ENCODE results near the gene CD93.

Gene CD93

DNA sequence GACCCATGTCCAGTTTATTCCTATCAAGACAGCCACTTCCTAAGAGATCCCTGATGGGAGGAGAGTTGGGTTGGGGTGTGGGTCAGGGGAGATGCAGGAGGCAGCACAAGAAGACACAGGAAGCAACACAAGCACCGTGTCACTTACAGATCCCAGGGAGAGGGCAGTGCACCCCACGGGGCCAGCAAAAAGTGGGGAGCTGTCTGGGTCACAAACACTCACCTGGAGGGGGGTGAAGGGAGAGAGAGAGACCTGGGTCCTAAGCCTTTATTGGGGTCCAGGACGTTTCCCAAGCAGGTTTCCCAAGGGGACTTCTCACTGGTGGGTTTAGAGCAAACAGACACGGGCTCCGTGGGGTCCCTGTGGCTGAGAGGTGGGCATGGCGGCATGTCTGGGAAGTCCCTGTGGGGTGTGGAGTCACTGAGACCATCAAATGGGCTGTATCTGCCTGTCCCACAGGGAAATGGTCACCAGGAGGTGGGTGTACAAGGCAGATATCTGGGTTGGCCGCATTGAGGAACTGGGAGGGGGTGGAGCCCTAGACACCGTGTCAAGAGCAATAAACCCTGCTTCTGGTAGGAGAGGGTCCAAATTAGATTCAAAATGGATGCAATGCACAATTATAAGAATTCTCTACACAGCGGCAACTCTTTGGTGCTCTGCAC is 1.6 kb upstream of the CD93 start:
- no peak for DNase-seq
- intact Hi-C loops (cut with DNase I) = no loop called here

DNA sequence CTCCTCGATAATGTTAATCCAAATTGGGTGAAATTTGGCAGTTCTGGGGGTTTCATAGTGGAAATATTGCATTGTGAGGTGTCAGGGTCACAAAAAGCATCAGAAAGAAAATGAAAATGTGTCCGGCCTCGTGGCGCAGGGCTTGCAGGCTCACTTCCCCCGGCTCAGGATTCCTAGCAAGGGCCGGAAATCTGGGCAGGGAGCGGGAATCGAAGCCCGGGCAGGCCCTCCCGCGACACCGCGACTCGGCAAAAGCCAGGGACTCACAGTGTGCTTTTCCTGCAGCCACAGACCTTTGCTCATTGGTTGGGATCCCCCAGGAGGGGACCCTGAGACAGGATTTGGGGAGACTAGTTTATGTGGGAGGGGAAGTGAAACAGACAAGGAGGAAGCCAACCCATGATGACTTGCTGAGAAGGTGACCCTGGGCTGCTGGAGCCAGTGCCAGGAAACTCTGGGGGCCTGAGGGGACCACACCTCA is 847 bp upstream of the CD93 start:
- DNase-seq = peak in 1 of 10 donors; percentile 89
- intact Hi-C loops (cut with DNase I) = no loop called here

DNA sequence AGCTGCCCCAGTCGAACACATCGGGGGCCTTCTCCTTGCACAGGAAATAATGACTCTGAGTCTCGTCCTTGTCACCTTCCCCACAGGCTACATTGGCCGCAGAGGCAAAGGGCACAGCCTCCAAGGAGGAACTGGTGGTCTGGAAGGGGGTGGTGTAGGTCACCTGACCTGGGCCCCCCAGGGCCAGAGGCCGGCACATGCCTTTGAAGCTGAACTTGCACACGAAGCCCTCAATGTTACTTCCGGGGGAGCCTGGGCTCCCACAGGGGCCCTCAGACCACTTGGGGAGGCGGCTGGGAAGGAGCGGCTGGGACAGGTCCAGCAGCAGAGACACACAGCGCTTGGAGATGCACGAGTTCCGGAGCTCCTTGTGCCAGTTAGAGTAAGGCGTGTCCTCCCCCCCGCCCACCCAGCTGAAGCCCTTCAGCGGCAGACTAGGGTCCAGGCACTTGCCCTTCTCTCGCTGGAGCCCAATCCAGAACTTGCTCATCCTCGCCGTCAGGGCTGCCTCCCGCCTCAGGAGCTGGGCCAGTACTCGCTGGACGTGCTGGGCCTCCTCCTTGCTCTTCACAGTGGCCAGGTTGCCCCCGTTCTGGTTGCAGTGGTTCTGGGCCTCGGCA is 578 bp downstream of the CD93 start:
- no peak for DNase-seq
- intact Hi-C loops (cut with DNase I) = no loop called here

DNA sequence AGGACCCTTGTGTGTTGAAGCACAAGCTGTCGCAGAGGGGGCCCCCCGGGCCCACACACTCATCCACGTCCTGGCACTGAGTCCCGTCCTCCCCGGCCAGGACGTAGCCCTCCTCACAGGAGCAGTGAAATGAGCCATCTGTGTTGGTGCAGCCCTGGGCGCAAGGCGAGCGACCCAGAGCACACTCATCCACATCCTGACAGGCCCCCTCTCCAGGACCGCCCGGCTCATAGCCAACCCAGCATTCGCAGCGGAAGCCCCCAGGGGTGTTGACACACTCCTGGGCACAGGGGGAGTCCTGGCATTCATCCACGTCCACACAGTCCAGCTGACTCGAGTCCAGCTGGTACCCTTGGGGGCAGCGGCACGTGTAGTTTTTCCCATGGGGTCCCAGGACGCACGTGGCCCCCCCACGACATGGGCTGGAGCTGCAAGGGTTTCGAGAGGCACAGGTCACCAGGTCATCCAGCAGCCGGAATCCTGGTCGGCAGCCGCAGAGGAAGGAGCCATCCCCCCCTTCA is 1.2 kb downstream of the CD93 start:
- intact Hi-C loops (cut with DNase I) = no loop called here
- DNase-seq = no peak

DNA sequence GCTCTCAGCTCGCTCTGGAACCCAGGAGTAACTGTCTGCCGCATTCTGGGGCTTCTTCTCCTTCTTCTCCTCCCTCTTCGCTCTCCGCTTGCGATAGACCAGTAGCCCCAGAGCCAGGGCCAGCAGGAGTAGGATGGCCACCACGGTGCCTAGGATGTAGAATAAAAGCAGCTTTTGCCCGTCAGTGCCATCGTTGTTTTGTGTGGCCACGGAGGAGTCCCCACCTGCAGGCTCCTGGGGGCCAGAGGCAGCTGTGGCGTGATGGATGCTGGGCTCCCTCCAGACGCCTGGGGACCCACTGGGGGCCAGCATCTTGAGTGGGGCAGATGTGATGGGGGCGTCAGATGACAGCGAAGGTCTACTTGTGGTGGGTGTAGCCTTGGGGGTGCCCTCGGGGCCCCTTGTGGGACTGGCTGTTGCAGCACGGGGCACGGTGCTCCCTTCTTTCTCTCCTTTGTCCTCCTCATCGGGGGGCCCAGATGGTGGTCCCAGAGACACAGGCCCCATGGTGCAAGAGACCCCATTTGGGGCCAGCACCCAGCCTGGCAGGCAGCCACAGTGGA is 1.8 kb downstream of the CD93 start:
- intact Hi-C loops (cut with DNase I) = no loop called here
- DNase-seq = no peak

DNA sequence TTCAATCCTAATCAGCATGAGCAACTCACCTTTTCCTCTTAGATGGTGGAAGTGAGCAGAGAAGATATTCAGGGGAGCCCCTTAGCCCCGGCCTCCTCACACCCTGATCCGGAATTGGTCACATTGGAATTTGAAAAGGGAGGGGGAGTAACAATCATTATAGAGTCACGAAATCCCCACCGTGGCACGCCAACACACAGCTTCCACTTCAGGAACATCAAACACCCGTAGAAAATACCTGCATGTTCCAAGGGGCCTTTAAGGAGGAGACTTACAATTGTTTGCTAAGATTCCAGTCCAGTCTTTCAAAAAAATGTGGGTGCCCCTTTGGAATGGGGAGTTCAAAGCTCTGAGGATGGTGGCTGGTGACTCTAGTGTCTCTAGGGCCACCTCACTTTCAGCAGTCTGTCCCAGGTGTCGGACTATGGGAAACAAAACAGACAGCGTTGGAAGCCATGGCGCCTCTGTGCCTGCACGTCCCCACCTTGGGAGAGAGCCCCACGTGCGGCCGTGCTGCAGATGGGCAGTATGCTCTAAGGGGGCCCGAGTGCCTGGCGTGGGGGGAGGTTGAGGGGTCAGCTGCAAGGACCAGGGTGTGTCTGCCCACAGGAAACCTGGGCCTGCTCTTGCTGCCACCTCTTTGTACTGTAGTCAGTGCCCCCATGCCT is 2.4 kb downstream of the CD93 start:
- no peak for DNase-seq

DNA sequence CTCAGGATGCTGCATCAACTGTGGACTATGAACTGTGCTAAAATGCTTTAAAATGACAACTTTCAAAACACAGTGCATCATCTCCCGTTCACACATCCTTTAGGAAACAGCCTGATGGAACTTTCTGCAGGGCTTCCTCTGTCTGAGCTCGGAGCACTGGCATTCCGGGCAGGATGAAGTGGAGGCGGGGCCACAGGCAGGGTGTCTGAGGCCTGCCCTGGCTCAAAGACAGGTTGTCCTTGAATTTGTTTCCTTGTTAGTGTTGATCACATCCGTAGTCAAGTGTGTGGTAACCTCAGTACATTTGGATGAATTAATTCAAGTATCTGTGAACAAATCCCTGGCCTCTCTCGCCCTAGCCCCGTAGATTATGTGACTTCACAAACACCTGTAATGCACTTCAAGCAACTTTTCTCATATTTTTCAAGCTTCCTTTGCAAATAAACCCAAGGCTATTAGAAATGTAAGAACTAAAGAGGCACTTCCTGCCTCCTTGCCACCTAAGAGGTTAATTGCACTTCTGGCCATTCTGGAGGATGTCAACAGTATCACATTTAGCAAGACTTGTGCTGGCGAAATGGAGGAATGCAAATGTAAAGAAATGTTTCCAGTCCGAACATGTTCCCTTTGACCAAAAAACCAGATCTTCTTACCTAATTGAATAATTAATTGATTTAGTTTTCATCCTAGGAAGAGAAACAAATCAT is 3.1 kb downstream of the CD93 start:
- intact Hi-C loops (cut with DNase I) = no loop called here
- DNase-seq = no peak

More for the DNA sequence above, 2.4 kb downstream of the CD93 start:
- intact Hi-C loops (cut with DNase I) = no loop called here

DNA sequence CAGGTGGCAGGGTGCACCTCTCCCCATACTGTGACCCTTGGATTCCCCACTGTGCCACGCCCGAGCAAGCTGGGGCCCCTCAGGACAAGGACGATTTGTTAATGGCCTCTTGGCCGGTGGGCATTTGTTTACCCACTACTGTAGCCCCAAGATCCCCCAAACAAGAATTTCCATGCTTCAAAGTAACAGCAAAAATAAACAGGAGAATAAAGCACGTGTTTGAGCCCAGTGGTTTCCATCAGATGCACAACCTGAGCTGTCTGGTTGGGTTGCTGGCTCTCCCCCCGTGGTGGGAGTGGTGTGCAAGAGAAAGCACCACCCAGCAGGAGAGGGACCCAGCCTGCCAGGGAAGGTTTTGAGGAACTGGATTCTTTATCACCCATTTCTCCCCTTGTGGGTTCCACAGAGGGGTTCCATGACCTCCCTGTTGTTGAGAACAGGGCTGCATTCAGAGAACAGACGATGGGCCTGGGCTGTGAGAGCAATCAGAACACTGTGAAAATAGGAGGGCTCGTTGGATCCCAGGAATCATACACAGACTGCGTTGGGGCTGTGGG is 4.8 kb downstream of the CD93 start:
- DNase-seq = no peak

DNA sequence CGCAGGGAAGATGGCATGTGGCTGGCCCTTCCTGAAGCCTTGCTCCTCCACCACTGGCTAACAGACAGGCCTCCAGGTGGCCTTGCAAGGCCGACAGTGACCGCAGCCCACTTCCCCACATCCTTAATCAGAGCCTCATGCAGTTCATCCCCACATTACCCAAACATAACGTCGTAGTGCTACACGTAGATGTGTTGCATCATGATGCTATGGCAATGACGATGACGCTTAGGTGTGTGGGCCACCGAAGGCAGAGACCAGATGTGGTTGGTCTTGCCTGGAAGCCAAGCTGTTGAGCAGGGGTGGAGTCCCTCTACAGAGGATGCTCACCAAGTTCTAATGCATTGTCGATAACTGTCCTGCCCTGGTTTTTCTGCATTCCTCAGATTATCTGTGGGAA is 5.6 kb downstream of the CD93 start:
- no peak for DNase-seq
- intact Hi-C loops (cut with DNase I) = no loop called here

More for the DNA sequence above, 4.8 kb downstream of the CD93 start:
- intact Hi-C loops (cut with DNase I) = no loop called here

DNA sequence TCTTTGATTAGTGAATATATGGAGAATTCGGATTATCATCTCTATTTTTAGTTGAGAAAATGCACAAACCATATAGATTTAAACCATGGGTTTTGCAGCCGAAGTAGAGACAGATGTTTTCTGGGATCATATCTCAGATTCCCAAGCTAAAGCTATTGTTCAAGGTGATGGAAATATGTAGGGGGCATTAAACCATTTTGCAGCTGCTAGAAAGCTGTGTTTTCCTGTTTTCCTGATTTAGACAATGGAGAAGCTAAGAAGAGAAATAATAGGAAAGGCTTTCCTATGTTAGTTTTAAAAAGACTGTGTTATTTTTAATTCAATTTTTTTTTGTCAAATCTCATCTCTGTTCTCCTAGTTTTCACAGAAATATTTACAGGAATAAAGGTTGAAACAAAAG is 6.2 kb downstream of the CD93 start:
- no peak for DNase-seq
- intact Hi-C loops (cut with DNase I) = no loop called here

DNA sequence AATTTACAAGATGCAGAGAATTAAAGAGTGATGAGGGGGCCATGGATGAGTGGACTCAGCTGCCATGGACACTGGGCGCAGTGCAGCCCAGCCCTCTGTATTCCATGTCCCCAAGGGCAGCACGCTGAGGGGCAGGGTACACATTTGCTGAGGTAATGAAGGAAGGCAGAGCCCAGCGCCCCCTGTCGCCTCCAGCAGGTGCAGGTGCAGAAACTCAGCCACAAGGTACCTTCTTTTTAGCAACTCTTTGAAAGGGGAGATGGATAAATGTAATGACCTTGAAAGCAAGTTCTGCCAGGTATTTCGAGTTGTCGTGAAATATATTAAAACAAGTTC is 7.1 kb downstream of the CD93 start:
- intact Hi-C loops (cut with DNase I) = no loop called here
- no peak for DNase-seq

DNA sequence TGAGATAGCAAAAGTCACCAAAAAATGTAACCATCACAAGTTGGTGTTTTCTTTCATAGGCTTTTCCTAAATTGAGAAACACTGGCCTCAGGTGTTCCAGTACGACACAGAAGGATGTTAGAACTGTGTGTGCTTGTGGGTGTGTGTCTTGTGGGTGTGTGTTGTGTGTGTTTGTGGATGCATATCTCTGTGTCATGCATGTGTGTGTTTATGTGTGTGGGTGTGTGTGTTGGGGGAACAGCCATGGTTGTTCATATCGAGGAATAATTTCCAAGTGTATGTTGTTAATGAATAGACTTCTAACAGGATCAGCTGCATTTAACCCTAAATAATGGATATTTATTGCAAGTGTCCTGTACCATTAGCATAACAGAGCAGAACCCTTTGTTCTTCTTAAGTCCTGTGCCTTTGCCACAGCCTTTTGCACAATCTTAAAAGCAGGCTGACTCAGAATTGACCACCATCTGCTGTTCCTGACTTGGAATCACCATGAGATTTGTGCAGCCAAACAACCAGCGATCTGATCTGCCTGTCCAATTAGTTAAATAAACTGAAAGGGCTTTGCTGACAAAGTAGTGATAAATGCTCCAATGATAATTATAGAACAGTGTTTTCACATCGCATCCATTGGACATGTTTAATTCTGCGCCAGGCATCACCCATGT is 7.6 kb downstream of the CD93 start:
- no peak for DNase-seq
- intact Hi-C loops (cut with DNase I) = no loop called here

DNA sequence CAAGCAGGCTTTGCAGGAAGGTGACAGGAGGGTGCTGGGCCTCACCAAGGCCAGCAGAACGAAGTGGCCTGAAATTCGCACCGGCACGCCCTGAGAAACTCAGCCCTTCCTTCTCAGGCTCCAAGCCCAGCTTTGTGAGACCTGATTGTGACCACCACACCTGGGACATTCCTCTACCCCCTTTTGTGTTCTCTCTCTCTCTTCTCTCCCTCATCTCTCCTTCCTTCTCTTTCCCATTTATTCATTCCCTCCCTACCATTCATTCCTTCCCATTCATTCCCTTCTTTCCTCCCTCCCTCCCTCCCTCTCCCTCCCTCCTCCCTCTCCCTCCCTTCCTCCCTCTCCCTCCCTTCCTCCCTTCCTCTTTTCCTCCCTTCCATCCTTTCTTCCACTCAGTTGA is 8.8 kb downstream of the CD93 start:
- intact Hi-C loops (cut with DNase I) = no loop called here
- no peak for DNase-seq

DNA sequence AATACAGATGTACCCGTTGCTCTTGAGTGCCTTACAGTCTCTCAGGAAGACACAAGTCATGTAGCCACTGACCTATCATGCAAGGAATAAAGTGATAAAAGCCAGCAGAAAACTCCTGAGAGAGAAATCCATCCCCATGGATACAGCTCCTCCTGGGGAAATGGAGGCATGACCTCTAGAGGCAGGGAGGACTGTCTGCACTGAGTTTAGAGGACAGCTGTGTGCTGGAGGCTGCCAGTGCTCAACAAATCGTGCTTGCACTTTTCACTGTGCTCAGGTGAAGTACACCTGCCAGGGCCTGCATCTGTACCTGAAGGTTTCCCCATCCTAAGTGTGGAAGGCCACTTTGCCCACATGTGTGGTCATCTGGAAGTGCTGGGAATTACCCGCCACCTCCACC is 12.1 kb downstream of the CD93 start:
- intact Hi-C loops (cut with DNase I) = no loop called here
- DNase-seq = no peak

DNA sequence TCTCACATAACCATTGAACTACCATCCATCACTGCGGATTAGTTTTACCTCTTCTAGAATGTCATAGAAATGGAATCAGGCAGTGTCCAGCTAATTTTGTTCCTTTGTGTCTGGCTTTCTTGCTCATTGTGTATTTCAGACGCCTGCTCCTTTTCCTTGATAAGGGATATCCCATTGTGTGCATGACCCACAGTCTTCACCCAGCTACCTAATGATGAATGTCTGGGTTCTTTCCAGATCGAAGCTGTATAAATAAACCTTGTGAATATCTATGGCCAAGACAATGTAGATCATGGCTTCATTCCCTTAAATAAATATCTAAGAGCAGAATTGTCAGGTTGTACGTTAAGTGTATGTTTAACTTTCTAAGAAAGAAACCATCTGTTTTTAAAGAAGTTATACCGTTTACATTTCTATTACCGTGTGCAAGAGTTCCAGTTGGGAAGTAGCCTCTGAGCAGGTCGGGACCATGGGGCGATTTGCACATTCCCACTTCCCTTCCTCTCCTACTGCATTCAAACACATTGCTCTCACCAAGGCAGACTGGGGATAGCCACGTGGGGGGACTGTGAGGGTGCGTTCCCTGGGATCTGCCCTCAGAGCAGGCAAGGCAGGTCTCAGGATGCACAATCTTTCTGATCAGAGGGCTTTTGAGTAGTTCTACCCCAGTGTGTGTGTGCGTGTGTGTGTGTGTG is 13.1 kb downstream of the CD93 start:
- intact Hi-C loops (cut with DNase I) = no loop called here
- DNase-seq = no peak

DNA sequence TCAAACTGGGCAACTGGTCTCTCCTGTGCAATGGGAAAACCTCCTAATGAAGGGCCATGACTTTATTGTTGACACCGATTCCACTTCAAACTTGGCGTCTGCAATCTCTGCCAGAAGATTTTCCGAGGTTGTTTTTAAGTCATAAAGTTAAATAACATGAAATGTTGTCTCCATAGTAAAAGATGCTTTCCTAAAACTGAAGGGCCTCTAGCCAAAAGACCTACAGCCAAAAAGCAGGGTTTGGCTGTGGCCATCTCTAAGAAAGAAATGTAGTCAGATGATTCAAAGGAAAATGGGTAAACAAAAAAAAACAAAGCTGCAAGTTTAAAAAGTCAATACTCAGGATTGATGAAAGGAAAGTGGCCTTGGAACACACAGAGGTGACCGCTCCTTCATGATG is 14.1 kb downstream of the CD93 start:
- DNase-seq = no peak
- intact Hi-C loops (cut with DNase I) = loop anchor here (2.0 kb wide), 1 partner anchor 21 kb away; no protein-coding TSS in a partner anchor

DNA sequence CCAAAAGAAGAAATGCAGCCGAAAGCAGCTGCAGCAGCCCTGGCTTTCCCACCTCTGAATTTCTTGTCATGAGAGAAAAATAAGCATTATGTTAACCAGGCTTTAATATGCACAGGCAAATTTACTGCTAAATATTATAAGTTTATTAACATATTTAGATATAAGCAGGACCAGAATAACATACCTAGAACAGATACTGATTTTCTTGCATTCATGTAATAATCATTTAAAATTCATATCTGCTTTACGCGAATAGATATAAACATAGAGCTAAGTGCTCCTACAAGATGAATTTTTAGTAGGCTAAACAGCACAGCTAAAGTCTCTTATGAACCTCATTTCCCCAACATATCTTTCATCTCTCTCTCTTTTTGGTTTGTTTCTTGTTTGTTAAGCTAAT is 14.7 kb downstream of the CD93 start:
- DNase-seq = no peak
- intact Hi-C loops (cut with DNase I) = loop anchor here (2.0 kb wide), 1 partner anchor 21 kb away; no protein-coding TSS in a partner anchor

DNA sequence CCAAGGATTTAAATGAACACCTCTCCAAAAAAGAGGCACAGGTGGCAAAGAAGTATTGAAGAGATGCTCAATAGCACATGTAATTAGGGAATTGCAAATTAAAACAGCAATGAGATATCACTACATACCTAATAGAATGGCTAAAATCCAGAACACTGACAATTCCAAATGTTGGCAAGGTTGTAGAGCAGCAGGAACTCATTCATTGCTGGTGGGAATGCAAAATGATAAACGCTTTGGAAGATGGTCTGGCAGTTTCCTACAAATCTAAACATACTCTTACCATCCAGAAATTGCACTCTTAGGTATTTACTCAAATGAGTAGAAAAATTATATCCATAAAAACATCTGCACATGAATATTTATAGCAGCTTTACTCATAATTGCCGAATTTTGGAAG is 17.0 kb downstream of the CD93 start:
- no peak for DNase-seq
- intact Hi-C loops (cut with DNase I) = no loop called here

DNA sequence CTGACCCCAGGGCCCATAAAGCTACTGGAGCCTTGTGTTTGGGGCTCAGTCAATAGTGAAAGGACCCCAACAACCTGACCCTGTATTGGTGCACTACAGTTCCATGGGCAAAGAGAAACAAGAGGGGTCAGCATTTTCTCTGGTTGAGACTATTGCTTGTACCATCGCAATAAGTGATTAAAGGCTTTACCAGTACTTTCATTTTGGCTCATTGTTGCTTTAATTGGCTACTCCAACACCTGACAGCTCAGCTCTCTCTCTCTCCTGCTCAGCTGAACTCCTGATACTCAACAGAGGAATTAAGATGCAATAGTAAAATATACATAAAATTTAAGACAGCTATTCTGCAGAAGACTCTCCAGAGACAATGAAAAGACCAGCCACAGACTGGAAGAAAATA is 17.8 kb downstream of the CD93 start:
- intact Hi-C loops (cut with DNase I) = no loop called here
- DNase-seq = no peak
